HCT116 (cell line): ENCODE results near the gene LIM2. TPM values are rescaled to one million over a fixed set of nuclear protein-coding genes. Genes with fewer than 3 reads are reported as not detected.

Experiments
- ATAC-seq: fragments of 200-7000 bp; cut with Tn5 transposase; 2 replicates; pipeline ENCODE4 v1.9.1; 2020; ENCODE audit warnings: mild to moderate bottlenecking, moderate library complexity
- BruUV-seq: library from RNA; stranded (reverse); fragments of 400-500 nt; replicated peaks from 2 replicates; lab custom pipeline; 2021; lab: Mats Ljungman, UMichigan
- CTCF ChIA-PET: fragments of 300-600 bp; sonication (Branson Sonifier 250); formaldehyde crosslinking; loops from one replicate; lab custom pipeline; 2021; ENCODE audit warnings: antibody characterized with exemption; lab: Charles Lee
- POLR2A ChIA-PET: fragments of 300-600, 350-600 bp; sonication (Branson Sonifier 250); formaldehyde crosslinking; loops from one replicate; lab custom pipeline; 2021; ENCODE audit warnings: antibody characterized with exemption; lab: Charles Lee
- RAD21 ChIA-PET, 2 experiments: fragments of 300-600 bp; sonication (Branson Sonifier 250); formaldehyde crosslinking; loops; one replicate each; lab custom pipeline; 2023; ENCODE audit warnings: low total read pairs in 2 of 2; ENCODE audit not compliant: uncharacterized antibody in 2 of 2, unreplicated experiment in 2 of 2, low non-redundant PET in 1 of 2; lab: Charles Lee
- DNase-seq: peaks from one replicate; pipeline ENCODE4 v3.0.0-alpha.2; 2010; ENCODE audit warnings: low read depth, low spot score
- H2AFZ ChIP-seq: fragments of 200-600 bp; shearing (Covaris generic), sonication (generic); 2 replicates; pipeline ENCODE4 v1.6.1; 2017; ENCODE audit warnings: low read depth, mixed run types, mixed read lengths, antibody characterized with exemption, low read length; ENCODE audit not compliant: poor library complexity, severe bottlenecking
- H3K27ac ChIP-seq: 2 replicates; pipeline ENCODE4 v1.5.1; 2012; ENCODE audit warnings: low read depth, low read length
- H3K27me3 ChIP-seq: fragments of 200-600 bp; sonication (generic); 2 replicates; pipeline ENCODE4 v1.6.1; 2016; ENCODE audit warnings: mixed run types, low read length, mixed read lengths; ENCODE audit not compliant: insufficient read depth
- H3K36me3 ChIP-seq, 2 experiments: fragments of 200-500 bp in 1 of 2; fragments of 200-600 bp in 1 of 2; sonication (Bioruptor generic) in 1 of 2; sonication (generic) in 1 of 2; 2 replicates each; pipeline versions ENCODE4 v1.5.1 to v1.6.1; 2014 to 2016; ENCODE audit warnings: low read length in 2 of 2, inconsistent platforms in 1 of 2, mixed read lengths in 1 of 2, mixed run types in 1 of 2; ENCODE audit not compliant: insufficient read depth in 2 of 2, control insufficient read depth in 1 of 2
- H3K4me1 ChIP-seq, 2 experiments: fragments of 200-600 bp in 1 of 2; sonication (generic) in 1 of 2; 2 replicates each; pipeline versions ENCODE4 v1.5.1 to v1.6.1; 2012 to 2017; ENCODE audit warnings: low read length in 2 of 2, inconsistent platforms in 1 of 2, mild to moderate bottlenecking in 1 of 2, mixed read lengths in 1 of 2, mixed run types in 1 of 2, moderate library complexity in 1 of 2; ENCODE audit not compliant: insufficient read depth in 2 of 2, control insufficient read depth in 1 of 2
- H3K4me2 ChIP-seq: fragments of 200-600 bp; sonication (generic); 2 replicates; pipeline ENCODE4 v1.6.1; 2017; ENCODE audit warnings: mixed run types, low read length, mixed read lengths
- H3K4me3 ChIP-seq, 2 experiments: fragments of 200-600 bp in 1 of 2; sonication (generic) in 1 of 2; replicated peaks in 1 of 2; 2 replicates each; pipeline ENCODE4 v1.5.1; 2011 to 2016; ENCODE audit warnings: low read length in 2 of 2, control low read depth in 1 of 2, low read depth in 1 of 2, mild to moderate bottlenecking in 1 of 2, mixed read lengths in 1 of 2, mixed run types in 1 of 2
- H3K79me2 ChIP-seq: fragments of 200-600 bp; sonication (generic); 2 replicates; pipeline ENCODE4 v1.6.1; 2017; ENCODE audit warnings: mild to moderate bottlenecking, mixed run types, low read length, moderate library complexity, mixed read lengths; ENCODE audit not compliant: insufficient read depth
- H3K9ac ChIP-seq: fragments of 200-600 bp; sonication (generic); 2 replicates; pipeline ENCODE4 v1.6.1; 2016; ENCODE audit warnings: low read length, mixed read lengths
- H3K9me2 ChIP-seq: fragments of 200-600 bp; sonication (generic), shearing (Covaris generic); 2 replicates; pipeline ENCODE4 v1.6.1; 2017; ENCODE audit warnings: mixed run types, mild to moderate bottlenecking, moderate library complexity; ENCODE audit not compliant: insufficient read depth
- H3K9me3 ChIP-seq, 2 experiments: fragments of 200-500 bp in 1 of 2; fragments of 200-600 bp in 1 of 2; sonication (Bioruptor generic) in 1 of 2; sonication (generic) in 1 of 2; 2 replicates each; pipeline ENCODE4 v1.6.1; 2014 to 2017; ENCODE audit warnings: low read length in 2 of 2, mixed read lengths in 2 of 2, inconsistent platforms in 1 of 2, low read depth in 1 of 2, mild to moderate bottlenecking in 1 of 2, mixed run types in 1 of 2, moderate library complexity in 1 of 2; ENCODE audit not compliant: control insufficient read depth in 1 of 2, insufficient read depth in 1 of 2
- H4K20me1 ChIP-seq: fragments of 200-600 bp; sonication (generic), shearing (Covaris generic); 2 replicates; pipeline ENCODE4 v1.6.1; 2017; ENCODE audit warnings: mixed run types, mild to moderate bottlenecking, moderate library complexity; ENCODE audit not compliant: insufficient read depth
- CEBPB ChIP-seq: IDR thresholded peaks from 2 replicates; pipeline ENCODE4 v1.6.1; 2012; ENCODE audit warnings: low read depth
- CTCF ChIP-seq, 3 experiments: fragments of 200-600 bp in 1 of 3; sonication (generic) in 1 of 3; IDR thresholded peaks in 2 of 3; conservative IDR thresholded peaks in 1 of 3; 2 replicates each; pipeline ENCODE4 v1.5.1; 2012 to 2017; ENCODE audit warnings: low read depth in 2 of 3, low read length in 2 of 3, antibody characterized with exemption in 1 of 3, borderline replicate concordance in 1 of 3, control low read depth in 1 of 3, mild to moderate bottlenecking in 1 of 3, mixed read lengths in 1 of 3, mixed run types in 1 of 3, moderate library complexity in 1 of 3; ENCODE audit not compliant: insufficient read depth in 1 of 3
- MAX ChIP-seq: IDR thresholded peaks from 2 replicates; pipeline ENCODE4 v1.6.1; 2012
- POLR2AphosphoS5 ChIP-seq: IDR thresholded peaks from 2 replicates; pipeline ENCODE4 v1.6.1; 2011; ENCODE audit warnings: mild to moderate bottlenecking, low read depth, low read length, moderate library complexity
- SIN3A ChIP-seq: IDR thresholded peaks from 2 replicates; pipeline ENCODE4 v1.6.1; 2012; ENCODE audit warnings: low read depth
- intact Hi-C: fragments of 100-400 bp; cut with micrococcal nuclease; formaldehyde crosslinking; loops from 2 replicates; pipeline ENCODE4 v1.10.0; 2022
- total RNA-seq: library from RNA; stranded (reverse); gene quantifications from one replicate; pipeline ENCODE4 v1.2.1, GENCODE V29; 2021; ENCODE audit not compliant: unreplicated experiment

LIM2 gene
- total RNA-seq, 1 experiment from 2014 or later, result not detected

GRCh38 chr19:51365965-51366388 is 21.8 kb downstream of the LIM2 start, which contains the start of gene ETFB:
TSS of gene ETFB (minus strand) at chr19:51366388. CDS start at chr19:51366326, 62 bp downstream.
- RAD21 ChIA-PET, result interaction anchor here in 1 of 2 experiments (0.5 kb wide), 1 partner anchor 295 kb away, joined by 3 read pairs; no protein-coding TSS in a partner anchor
- TF ChIP-seq POLR2AphosphoS5, result no peak
- TF ChIP-seq SIN3A, result peak; percentile 64
- TF ChIP-seq CTCF (IDR thresholded peaks at IDR 0.05 in 2 of 3, conservative IDR thresholded peaks at IDR 0.05 in 1 of 3; ENCODE audit: borderline replicate concordance in 1 of 3, insufficient read depth in 1 of 3, low read depth in 2 of 3, low read length in 2 of 3), result no peak
- peak; percentile 46; the same call in 1 of the 2 replicates for TF ChIP-seq MAX
- intact Hi-C loops, result no loop called here
- Histone ChIP-seq H3K9me2 (no peaks in the 10 kb centered on the region), H3K9ac (peak within 1 kb of the TSS; percentile 96), H4K20me1 (no peaks in the 10 kb centered on the region), H3K4me2 (peak within 1 kb of the TSS; percentile 88), H3K4me3 (peak within 1 kb of the TSS; percentile 78 to 94), H2AFZ (no peak within 1 kb of the TSS), H3K36me3 (no peaks in the 10 kb centered on the region), H3K79me2 (peaks cover 49% of the 10 kb centered on the region), H3K27ac (peak within 1 kb of the TSS; percentile 84), H3K9me3 (no peaks in the 10 kb centered on the region), H3K4me1 (peaks cover 38 to 58% of the 10 kb centered on the region in 2 experiments), H3K27me3 (no peaks in the 10 kb centered on the region)
- CTCF ChIA-PET, result no interaction called here
- POLR2A ChIA-PET, result no interaction called here
- TSS peak; percentile 87 for BruUV-seq
- ATAC-seq (no peak), DNase-seq (no peak)

- Histone ChIP-seq H2AFZ (no peak overlapping the region), H3K4me1 (peaks cover 38 to 60% of the 10 kb centered on the region in 2 experiments), H3K27ac (peak overlapping the region; percentile 68), H3K27me3 (no peaks in the 10 kb centered on the region), H3K9ac (peak overlapping the region; percentile 96), H3K9me2 (no peaks in the 10 kb centered on the region), H3K36me3 (no peaks in the 10 kb centered on the region), H3K9me3 (no peaks in the 10 kb centered on the region), H3K79me2 (peaks cover 53% of the 10 kb centered on the region), H3K4me3 (peak overlapping the region; percentile 78 to 94), H3K4me2 (peak overlapping the region; percentile 88), H4K20me1 (no peaks in the 10 kb centered on the region)
- CTCF ChIA-PET, result no interaction called here
- POLR2A ChIA-PET, result no interaction called here
- no peak for DNase-seq
- no peak for TF ChIP-seq CEBPB
- ATAC-seq, result no peak
- intact Hi-C loops, result no loop called here
- RAD21 ChIA-PET, result interaction anchor here in 1 of 2 experiments (0.5 kb wide), 1 partner anchor 296 kb away, joined by 3 read pairs; no protein-coding TSS in a partner anchor
- BruUV-seq, result no TSS peak
These were observed 22.4 kb downstream of the LIM2 start for GRCh38 chr19:51365211-51365964.
